Right lobe of liver (tissue), 4 donors: ENCODE measurements around the gene NCK2.

ENCODE experiments used
- POLR2A ChIP-seq: fragments of 450-650 bp; IDR thresholded peaks from one replicate; pipeline ENCODE4 v1.6.1; 2017; ENCODE audit warnings: antibody characterized with exemption, mild to moderate bottlenecking
- TF ChIP-seq, protein P1 (sequence below), 4 donors: fragments of 200-600 bp in 3 of 4; fragments of 450-650 bp in 1 of 4; IDR thresholded peaks; one replicate each; pipeline versions ENCODE4 v1.5.1 to v1.8.0; 2016 to 2022; ENCODE audit warnings: antibody characterized with exemption in 4 of 4, mild to moderate bottlenecking in 2 of 4
- donor health status: DM: no; HTN: no; CAD: no.
- donor health status: DM: no; HTN: no; CAD: no.
- donor health status: DM: no; HTN: yes; CAD: no.

DNA sequence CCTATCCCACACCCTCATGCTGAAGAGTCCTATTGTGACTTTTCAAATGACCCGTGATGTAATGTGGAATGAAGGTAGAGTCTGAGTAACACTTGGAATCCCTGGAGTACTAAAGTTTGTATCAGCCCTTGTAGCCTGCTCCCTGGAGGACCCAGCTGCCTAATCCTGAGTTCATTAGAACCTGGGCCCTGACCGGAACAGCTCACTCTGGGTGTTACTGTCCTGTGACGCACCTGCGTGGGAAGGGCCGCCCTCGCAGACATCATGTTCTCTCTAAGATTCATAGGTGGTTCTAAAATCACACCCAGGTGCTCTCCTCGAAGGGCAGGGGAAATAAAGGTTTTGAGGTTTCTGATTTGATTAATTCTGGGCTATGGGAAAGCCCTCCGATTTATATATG, 62.3 kb downstream of the NCK2 start:
- TF ChIP-seq, protein P1, sequence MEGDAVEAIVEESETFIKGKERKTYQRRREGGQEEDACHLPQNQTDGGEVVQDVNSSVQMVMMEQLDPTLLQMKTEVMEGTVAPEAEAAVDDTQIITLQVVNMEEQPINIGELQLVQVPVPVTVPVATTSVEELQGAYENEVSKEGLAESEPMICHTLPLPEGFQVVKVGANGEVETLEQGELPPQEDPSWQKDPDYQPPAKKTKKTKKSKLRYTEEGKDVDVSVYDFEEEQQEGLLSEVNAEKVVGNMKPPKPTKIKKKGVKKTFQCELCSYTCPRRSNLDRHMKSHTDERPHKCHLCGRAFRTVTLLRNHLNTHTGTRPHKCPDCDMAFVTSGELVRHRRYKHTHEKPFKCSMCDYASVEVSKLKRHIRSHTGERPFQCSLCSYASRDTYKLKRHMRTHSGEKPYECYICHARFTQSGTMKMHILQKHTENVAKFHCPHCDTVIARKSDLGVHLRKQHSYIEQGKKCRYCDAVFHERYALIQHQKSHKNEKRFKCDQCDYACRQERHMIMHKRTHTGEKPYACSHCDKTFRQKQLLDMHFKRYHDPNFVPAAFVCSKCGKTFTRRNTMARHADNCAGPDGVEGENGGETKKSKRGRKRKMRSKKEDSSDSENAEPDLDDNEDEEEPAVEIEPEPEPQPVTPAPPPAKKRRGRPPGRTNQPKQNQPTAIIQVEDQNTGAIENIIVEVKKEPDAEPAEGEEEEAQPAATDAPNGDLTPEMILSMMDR (IDR thresholded peaks at IDR 0.05): no peak
- no peak for TF ChIP-seq POLR2A
